Kidney capillary endothelial cell (primary cell): ENCODE data around the gene OR11A1.

Experiments
- DNase-seq: peaks from one replicate; pipeline ENCODE4 v3.0.0-alpha.2; 2018; ENCODE audit warnings: low spot score

Gene OR11A1, protein sequence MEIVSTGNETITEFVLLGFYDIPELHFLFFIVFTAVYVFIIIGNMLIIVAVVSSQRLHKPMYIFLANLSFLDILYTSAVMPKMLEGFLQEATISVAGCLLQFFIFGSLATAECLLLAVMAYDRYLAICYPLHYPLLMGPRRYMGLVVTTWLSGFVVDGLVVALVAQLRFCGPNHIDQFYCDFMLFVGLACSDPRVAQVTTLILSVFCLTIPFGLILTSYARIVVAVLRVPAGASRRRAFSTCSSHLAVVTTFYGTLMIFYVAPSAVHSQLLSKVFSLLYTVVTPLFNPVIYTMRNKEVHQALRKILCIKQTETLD

DNA sequence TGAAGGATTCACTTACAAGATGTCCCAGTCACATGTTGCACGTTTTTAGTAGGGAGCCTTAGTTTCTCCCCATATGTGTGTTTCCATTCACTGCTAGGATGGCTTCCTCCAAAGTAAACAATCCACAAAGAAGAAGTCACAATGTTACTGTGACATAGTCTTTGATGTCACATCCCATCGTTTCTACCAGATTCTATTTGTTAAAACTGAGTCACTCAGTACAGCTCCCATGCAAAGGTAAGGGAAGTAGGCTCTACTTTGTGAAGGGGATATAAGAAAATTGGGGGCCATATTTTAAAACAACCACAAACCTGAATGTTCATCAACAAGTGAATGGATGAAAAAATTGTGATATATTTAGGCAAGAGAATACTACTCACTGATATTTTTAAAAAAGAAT is at the start of gene OR11A1, which contains the start of gene OR2H1:
Gene OR11A1, minus strand, starts transcription at position 101 of the 400 bp plus-strand sequence. CDS start 29,430 bp downstream, outside the sequence.
Gene OR2H1, plus strand, starts transcription at position 185 of the 400 bp plus-strand sequence. CDS start 4,615 bp downstream, outside the sequence.
- no peak for DNase-seq

GRCh38 chr6:29506446-29507067 is 49.7 kb upstream of the OR11A1 start:
- DNase-seq: no peak

GRCh38 chr6:29505808-29506207 is 48.9 kb upstream of the OR11A1 start:
- no peak for DNase-seq

DNA sequence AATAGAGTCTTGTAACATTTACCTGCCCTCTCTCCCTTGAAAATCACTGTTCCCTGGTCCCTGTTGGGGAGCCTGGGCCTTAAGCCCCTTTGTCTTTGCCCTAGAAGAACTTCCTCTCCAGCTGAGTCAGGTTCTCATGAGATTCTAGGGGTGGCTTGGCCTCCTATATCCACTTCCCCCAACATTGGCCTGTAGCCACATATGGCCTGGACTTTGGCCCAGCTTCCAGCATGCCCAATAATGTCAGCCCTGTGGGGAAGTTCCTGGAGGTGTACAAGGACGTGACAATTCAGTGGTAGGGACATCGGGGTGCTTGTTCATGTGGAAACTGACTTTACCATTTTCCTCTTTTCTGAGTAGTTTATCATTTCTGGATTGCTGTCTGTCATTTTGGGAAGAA is 48.1 kb upstream of the OR11A1 start:
- DNase-seq: no peak

GRCh38 chr6:29502597-29502996 is 45.7 kb upstream of the OR11A1 start:
- peak; percentile 5 for DNase-seq

- DNase-seq: no peak
Measured at GRCh38 chr6:29502181-29502580, 45.3 kb upstream of the OR11A1 start.

DNA sequence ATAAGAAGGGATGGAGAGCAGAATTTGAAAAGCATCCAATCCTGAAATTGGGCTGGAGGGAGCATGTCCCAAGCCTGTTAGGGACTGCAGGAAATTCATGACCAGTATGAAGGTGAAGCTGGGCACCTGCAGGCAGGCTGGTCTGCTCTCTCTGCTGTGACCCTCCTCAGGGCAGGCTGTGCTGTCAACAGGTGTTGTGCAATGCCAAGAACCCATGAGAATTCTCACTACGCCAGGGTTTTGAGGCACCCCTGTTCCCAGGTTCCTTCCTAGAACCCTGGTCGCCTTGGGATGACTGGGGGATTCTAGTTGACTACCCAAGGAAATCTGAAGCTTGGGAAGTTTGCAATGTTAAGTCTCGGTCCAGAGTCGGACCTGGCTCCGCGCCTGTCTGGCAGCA is 44.2 kb upstream of the OR11A1 start:
- DNase-seq: no peak

DNA sequence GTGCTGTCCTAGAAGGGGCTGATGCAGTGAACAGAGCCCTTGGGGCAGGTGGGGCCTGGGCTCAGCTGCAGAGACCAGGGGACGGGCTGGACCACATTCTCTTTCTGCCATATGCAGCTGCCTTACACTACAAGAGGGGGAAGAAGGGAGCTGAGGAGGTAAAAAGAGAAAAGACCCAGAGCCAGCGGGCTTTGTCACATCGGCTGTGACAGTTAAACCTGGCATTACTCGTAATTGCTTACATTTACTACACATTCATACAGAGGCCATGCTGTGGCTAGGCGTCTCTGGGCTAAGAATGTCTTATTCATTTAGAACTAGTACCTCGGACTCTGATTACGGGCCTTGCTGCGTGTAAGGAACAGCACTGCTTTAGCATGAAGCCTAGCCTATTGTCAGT is 43.7 kb upstream of the OR11A1 start:
- DNase-seq: no peak

GRCh38 chr6:29499704-29500103 is 42.8 kb upstream of the OR11A1 start:
- DNase-seq: no peak

GRCh38 chr6:29496961-29497360 is 40.1 kb upstream of the OR11A1 start:
- DNase-seq: no peak

DNA sequence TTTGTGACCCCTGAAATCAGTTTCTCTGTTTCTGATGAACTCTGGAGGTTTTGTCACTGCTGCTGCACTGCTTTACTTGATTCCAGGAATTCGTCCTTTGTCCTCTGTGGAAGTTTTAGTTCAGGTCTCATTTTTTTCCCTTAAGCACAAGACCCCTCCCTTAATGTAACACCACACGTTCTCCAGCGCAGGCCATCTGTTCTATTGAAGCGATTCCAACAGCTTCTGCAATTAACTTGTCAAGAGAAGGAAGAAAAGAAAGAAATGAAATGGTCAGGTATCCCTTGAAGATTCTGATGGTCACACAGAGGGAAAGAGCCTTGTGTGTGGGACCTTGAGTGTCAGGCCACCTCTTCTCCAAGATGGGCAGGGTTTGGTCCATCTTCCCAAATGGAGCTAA is 38.7 kb upstream of the OR11A1 start:
- no peak for DNase-seq

DNA sequence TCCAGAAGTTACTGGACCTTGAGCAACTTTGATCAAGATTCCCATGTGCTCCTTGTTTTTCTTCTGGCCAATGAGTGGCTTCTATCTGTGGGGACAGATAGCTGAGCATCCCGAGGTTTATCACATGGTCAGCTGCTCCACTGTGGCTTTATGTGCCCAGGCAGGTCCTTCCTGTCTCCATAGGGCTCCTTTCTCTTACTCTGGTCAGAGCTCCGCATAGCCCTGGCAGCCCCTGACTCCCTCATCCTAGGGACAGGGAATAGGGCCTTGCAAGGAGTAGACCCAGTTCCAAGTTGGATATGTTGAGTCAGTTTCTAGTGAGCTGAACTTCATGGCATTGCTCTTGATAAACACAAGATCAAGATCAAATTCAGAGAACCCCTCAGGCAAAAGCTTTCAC is 37.3 kb upstream of the OR11A1 start:
- DNase-seq: no peak

DNA sequence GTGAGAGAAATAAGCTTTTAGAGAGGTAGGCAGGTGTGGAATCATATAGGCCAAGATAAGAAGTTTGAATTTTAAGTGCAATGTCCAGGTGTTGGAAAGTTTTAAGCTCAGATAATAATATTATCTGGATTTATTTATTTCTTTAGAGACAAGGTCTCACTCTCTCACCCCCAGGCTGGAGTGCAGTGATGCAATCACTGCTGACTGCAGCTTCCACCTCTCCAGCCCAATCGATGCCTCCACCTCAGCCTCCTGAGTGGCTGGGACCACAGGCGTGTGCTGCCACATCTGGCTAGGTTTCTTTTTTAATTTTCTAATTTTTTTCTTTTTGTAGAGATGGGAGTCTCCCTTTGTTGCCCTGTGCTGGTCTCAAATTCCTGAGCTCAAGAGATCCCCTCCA is 36.4 kb upstream of the OR11A1 start:
- no peak for DNase-seq

GRCh38 chr6:29491574-29491973 is 34.7 kb upstream of the OR11A1 start:
- no peak for DNase-seq

DNA sequence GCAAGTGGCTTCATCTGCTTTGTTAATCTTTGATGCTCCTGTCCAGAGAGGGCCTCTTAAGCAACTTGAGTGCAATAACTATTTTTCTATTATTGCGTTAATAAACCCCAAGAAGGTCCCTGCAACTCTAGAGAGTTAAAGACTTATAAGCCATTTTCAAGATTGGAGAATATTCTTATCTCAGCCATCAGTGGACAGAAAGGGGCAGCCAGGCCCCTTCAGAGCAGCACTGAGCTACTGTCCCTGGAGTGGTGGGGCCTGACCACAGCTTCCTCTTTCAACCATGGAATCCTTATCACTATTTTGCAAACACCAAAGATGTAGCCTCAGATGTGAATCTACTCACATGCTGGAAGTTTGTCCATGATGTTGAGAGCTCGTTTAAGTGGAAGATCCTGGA is 33.7 kb upstream of the OR11A1 start:
- no peak for DNase-seq

DNA sequence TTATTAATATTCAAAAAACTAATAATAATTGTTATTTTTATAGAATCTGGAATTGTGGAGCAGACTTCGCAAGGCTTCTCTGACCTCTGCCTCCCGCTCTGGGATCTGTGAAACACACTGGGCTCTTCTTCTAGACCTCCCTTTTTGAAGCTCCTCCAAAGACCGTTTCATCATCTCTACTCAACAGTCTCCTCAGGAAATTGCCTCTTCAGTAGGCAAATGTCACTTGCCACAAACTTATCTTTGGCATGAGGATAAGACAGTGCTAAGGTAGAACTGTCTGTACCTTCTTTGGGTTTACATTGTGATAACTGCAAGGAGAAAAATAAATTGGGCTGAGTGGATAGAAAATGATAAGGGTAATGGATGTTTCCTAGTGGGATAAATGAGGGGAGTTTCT is 33.2 kb upstream of the OR11A1 start:
- DNase-seq: no peak

- no peak for DNase-seq
Measured at GRCh38 chr6:29489286-29489685, 32.4 kb upstream of the OR11A1 start.

DNA sequence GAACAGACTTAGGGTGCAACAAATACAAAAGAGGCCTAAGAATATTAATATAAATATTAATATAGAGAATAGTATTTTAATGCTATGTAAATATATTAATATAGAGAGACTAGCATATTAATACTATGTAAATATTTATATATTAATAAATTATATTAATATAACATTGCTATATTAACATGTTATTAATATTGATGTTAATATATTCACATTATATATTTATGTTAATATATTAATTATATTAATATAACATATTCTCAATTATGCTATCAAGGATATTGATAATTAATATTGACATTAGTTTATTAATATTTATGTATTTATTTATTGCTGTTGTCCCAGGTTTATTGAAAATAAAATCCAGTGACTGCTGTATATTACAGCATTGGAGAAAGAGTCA is 32.0 kb upstream of the OR11A1 start:
- DNase-seq: no peak

DNA sequence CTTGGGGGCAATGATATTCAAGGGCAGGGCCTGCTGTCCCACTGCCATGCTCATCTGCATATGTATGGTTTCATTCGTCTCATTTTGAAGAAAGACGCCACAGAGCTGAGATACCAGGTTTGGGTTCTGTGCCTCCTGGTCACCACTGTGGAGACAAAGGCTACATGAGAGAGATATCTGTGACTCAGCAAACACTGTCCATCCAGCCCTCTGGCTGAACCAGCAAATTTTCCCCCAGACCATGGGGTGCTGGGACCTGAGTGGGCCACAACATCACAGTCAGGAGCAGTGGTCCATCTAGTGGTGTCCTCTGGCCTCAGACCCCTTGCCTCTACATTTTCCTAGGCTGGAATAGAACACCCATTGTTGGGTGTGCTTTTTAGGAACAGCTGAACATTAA is 30.8 kb upstream of the OR11A1 start, which contains the start of gene MAS1L:
Gene MAS1L, minus strand, starts transcription at position 297 of the 400 bp plus-strand sequence. Its CDS starts 54 bp downstream, at position 243.
- DNase-seq: no peak

- no peak for DNase-seq
Measured at GRCh38 chr6:29487131-29487530, 30.3 kb upstream of the OR11A1 start.

DNA sequence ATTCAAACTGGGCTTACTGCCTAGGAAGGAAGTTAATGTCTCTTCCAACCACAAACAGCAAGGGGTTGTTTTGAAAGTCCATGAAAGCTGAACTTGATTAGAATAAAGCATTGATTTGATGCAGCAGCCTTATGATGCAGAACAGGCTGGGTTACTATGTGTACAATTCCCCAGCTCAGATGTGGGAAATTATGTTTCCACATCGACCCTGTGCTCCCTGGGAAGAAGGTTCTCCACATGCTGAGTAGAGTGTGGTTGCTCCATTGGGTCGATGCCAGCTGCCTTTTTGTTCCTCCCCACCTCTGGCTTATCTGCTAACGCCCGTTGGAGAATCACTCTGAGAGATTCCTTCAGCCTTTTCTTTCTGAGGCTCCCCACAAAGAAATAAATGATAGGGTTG is 29.7 kb upstream of the OR11A1 start:
- no peak for DNase-seq

- no peak for DNase-seq
Measured at GRCh38 chr6:29483735-29484134, 26.9 kb upstream of the OR11A1 start.

GRCh38 chr6:29483186-29483585 is 26.3 kb upstream of the OR11A1 start:
- no peak for DNase-seq

DNA sequence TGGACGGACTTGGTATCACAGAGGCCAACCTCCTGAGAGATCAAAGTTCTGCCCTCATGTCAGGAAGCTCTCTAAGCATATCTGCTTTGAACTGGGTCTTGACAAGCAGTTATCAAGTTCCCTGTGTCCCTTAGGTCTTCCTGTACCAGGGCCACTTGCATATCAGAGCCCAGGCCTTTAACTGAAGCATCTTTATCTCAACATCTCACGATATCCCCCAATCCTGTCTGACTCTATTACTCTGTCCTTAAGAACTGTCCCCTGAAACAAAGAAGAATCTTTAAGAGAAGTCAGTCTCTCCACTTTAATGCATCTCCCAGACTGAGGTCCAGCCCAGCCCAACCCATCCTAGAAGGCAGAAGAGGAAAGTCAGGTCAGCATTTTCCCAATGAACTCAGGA is 22.7 kb upstream of the OR11A1 start:
- no peak for DNase-seq
